Neutrophil (primary cell): ENCODE measurements around the gene C9orf50.
A peak's percentile ranks its signal among the peaks of the same experiment; 100 is the strongest.

Source experiments
- H3K27ac ChIP-seq: fragments of 200-600 bp; sonication (generic); 2 replicates; pipeline ENCODE4 v1.5.1; 2016; ENCODE audit warnings: mild to moderate bottlenecking, moderate library complexity
- H3K27me3 ChIP-seq: fragments of 200-600 bp; sonication (generic); 2 replicates; pipeline ENCODE4 v1.6.0; 2016; ENCODE audit warnings: mild to moderate bottlenecking
- H3K36me3 ChIP-seq: fragments of 200-600 bp; sonication (generic); 2 replicates; pipeline ENCODE4 v1.5.1; 2017
- H3K4me1 ChIP-seq, 2 experiments: fragments of 200-600 bp in 1 of 2; sonication (generic) in 1 of 2; 1 replicate in 1 of 2; 2 replicates in 1 of 2; pipeline versions ENCODE4 v1.5.1 to v1.6.1; 2013 to 2016; ENCODE audit warnings: low read depth in 1 of 2, low read length in 1 of 2, mild to moderate bottlenecking in 1 of 2, moderate library complexity in 1 of 2; ENCODE audit not compliant: control insufficient read depth in 1 of 2, insufficient read depth in 1 of 2
- H3K4me3 ChIP-seq, 2 experiments: fragments of 200-600 bp in 1 of 2; sonication (generic) in 1 of 2; 1 replicate in 1 of 2; 2 replicates in 1 of 2; pipeline ENCODE4 v1.5.1; 2013 to 2016; ENCODE audit warnings: low read depth in 1 of 2, low read length in 1 of 2, mild to moderate bottlenecking in 1 of 2, moderate library complexity in 1 of 2
- H3K9me3 ChIP-seq: fragments of 200-600 bp; sonication (generic); 2 replicates; pipeline ENCODE4 v1.5.1; 2016
- CTCF ChIP-seq: fragments of 200-600 bp; sonication (generic); IDR thresholded peaks from 2 replicates; pipeline ENCODE4 v1.5.1; 2016; ENCODE audit warnings: antibody characterized with exemption

Gene C9orf50

DNA sequence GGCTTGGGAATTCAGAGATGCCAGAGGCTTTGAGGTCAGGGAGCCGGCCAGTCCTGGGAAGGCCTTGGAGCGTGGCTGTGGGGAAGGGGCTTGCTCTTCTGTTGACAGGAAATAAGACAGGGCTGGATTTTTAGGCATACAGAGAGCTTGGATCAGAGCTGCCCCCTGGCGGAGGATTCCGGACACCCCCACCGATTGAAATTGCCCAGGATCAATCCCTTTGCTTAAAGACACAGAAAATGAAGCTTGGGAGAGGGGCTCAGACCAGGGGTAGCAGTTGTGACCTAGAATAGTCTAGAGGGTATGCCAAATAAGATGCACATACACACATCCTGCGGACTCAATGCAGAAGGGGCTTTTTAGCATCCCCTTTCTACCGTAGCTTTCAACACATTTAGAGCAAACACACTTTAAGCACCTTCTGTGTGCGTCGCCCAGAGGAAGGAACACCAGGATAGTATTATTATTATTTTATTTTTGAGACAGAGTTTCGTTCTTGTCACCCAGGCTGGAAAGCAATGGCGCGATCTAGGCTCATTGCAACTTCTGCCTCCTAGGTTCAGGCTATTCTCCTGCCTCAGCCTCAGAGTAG, 3.4 kb upstream of the C9orf50 start:
- Histone ChIP-seq H3K27ac (peak overlapping the region; percentile 97), H3K4me1 (peaks cover 59 to 63% of the 10 kb centered on the region in 2 experiments)

DNA sequence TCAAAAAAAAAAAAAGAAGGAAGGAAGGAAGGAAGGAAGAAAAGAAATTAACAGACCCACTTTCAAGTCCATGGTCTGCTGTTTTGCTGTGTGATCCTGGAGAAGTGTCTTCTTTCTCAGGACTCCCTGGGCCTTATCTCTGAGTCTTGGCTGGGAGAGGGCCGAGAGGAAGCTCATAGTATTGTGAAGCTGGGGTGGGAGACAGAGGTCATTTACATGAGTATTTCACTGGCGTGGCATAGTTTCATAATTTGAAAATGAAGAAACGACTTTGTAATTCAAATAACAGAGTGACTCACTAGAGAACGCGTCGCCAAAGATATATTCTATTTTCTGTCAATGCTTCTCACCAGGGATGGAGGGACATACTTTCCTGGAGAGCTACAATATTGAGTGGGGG, 2.4 kb upstream of the C9orf50 start:
- Histone ChIP-seq H3K36me3 (no peaks in the 10 kb centered on the region), H3K27ac (peak overlapping the region; percentile 43), H3K27me3 (peaks cover 36% of the 10 kb centered on the region), H3K9me3 (no peaks in the 10 kb centered on the region), H3K4me3 (no peak overlapping the region), H3K4me1 (peaks cover 56 to 62% of the 10 kb centered on the region in 2 experiments)
- TF ChIP-seq CTCF = no peak

More for the DNA sequence above, 3.4 kb upstream of the C9orf50 start:
- H3K9me3 ChIP-seq = no peaks in the 10 kb centered on the region
- H3K4me3 ChIP-seq = peak overlapping the region; percentile 80 to 93
- peak; percentile 62 for TF ChIP-seq CTCF
- H3K27me3 ChIP-seq = peaks cover 27% of the 10 kb centered on the region
- no peaks in the 10 kb centered on the region for H3K36me3 ChIP-seq

GRCh38 chr9:129619787-129620668, 873 bp downstream of the C9orf50 start:
- peak overlapping the region; percentile 44 to 56 for H3K4me3 ChIP-seq
- H3K27ac ChIP-seq = no peak overlapping the region
- no peak for TF ChIP-seq CTCF

DNA sequence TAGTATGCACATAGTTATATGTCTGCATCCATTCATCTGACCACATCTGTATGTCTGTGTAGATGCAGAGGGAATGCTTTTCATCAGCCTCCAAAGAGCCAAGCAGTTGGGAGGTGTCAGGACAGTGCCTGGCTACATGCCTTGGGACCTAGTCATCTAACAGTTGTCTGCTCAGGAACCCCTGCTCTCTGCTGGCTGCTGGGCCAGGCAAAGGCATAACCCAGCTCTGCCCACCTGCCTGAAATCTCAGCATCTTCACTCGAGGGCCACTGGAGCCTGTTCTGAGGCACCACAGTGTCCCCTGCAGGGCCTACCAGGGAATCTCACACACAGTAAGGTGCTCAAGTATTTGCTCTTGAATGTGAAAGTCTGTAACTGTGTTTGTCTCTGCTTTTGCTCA, 3.7 kb downstream of the C9orf50 start:
- H3K27ac ChIP-seq = no peak overlapping the region
- H3K36me3 ChIP-seq = no peaks in the 10 kb centered on the region
- no peak overlapping the region for H3K4me3 ChIP-seq
- TF ChIP-seq CTCF = no peak
- peaks cover 49% of the 10 kb centered on the region for H3K27me3 ChIP-seq
- H3K9me3 ChIP-seq = no peaks in the 10 kb centered on the region
- peaks cover 14 to 16% of the 10 kb centered on the region in 2 experiments for H3K4me1 ChIP-seq

More at GRCh38 chr9:129619787-129620668, 873 bp downstream of the C9orf50 start:
- no peaks in the 10 kb centered on the region for H3K36me3 ChIP-seq
- peaks cover 38% of the 10 kb centered on the region for H3K27me3 ChIP-seq
- H3K4me1 ChIP-seq = peaks cover 32 to 36% of the 10 kb centered on the region in 2 experiments
- H3K9me3 ChIP-seq = no peaks in the 10 kb centered on the region

DNA sequence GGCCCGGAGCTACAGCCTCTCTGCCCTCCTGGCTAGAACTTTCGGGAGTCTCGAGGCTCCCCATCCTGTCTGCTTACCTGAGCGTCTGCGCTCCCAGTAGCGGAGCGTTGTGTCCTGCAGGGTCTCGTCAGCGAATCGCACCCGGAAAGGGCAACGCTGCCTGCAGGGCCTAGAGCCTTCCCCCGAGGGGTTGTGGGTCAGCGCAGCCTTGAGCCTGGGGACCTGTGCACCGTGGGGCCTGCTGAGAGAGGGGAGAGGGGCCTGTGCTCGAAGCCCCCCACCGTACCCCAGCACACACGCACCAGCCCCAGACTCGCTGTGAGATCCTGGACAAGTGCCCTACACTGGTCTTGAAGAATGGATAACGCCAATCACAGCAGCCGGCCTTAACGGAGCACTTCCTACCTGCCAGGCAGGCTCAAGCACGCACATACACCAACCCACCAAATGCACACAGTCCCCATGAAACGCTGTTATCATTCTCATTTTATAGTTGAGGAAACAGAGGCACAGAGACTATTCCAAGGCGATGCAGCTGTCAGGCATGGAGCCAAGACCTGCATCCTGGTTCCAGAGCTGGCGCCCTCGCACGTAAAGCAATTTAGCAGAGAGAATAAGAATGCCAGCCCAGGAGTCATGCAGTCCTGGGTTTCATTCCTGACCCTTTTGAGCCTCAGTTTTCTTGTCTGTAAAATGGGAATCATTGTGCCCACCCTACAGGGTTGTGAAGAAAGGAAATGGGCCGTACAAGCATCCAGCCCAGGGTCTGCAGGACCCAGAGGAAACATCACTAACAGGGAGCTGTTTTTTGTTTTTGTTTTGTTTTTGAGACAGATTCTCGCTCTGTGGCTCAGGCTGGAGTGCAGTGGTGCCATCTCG, 5.3 kb downstream of the C9orf50 start:
- Histone ChIP-seq H3K9me3 (no peaks in the 10 kb centered on the region), H3K4me3 (no peak overlapping the region), H3K27me3 (peaks cover 36% of the 10 kb centered on the region), H3K27ac (no peak overlapping the region), H3K4me1 (peaks cover 18 to 19% of the 10 kb centered on the region in 2 experiments), H3K36me3 (no peaks in the 10 kb centered on the region)
- no peak for TF ChIP-seq CTCF
